Measurements from ENCODE around the gene CYSRT1.

CYSRT1 gene

DNA sequence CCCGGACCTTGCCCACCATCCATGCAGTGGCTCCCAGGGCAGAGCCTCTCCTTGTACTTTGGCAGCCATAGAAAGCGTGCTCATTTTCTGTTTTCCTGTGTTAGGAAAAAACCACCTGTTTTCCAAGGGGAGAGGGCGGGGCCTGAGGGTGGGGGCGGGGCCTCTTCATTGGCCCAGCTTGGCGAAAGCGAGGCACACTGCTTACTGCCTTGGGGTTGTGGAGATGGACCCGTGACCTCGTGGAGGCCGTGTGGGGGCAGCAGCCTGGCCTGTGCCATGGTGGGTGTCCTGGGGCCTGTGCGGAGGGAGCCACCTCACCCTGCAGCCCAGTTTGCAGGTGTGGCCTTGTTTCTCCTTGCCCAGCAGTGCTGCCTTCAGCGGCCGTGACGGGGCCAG is 48.1 kb downstream of the CYSRT1 start:
- no peak for DNase-seq

DNA sequence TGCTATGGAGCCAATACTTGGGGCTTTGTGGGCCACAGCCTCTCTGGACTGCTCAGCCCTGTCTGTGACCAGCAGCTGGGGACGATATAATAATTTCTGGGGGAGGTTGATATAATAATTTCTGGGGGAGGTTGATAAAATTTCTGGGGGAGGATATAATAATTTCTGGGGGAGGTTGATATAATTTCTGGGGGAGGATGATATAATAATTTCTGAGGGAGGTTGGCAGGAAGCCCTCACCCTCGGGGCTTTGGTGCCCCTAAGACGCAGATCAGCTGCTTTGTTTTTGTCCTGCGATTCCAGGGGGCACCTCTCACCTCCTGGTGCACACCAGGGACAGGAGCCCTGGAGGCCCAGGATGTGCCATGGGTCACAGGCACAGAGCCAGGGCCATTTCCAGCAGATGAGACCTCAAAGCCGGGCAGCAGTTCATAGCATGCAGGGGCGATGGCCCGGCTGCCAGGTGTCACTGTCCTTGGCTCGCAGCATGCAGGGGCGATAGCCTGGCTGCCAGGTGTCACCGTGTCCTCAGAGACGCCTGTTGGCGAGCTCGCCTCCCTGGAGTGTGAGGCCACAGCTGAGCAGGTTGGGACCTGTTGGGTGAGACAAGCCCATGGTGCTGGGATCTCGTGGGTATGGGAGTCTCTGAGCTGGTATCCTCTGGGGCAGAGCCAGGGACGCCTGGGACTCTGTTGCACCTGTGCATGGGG is 48.8 kb downstream of the CYSRT1 start:
- DNase-seq: peak in 1 of 4 experiments; percentile 0

DNA sequence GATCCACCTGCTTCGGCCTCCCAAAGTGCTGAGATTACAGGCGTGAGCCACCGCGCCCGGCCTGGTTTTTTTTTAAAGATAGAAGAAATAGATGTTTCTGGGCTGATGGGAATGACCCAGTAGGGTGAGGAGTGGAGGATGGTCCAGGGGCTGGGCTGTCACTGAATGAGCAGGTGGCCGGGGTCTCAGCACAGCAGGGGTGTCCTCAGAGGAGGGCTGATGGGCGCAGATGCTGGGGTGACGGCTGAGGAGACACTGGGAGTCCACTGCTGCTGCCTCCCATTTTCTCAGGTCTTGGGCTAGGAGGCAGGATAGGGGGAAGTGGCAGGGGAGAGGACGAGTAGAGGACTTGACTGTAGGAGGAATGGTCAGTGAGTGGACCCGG is 50.2 kb downstream of the CYSRT1 start:
- peak in 1 of 4 experiments; percentile 2 for DNase-seq

Measured in suppressor macrophage (primary cell).